KOPT-K1 (cell line): ENCODE data around the gene BHLHE40.

ENCODE experiments used
- H3K27ac ChIP-seq: fragments of 200-600 bp; sonication (generic); 2 replicates; pipeline ENCODE4 v1.5.1; 2016; ENCODE audit warnings: antibody characterized with exemption, mild to moderate bottlenecking, low read depth, low read length; ENCODE audit not compliant: poor library complexity, severe bottlenecking
- H3K36me3 ChIP-seq: fragments of 200-600 bp; sonication (generic); 2 replicates; pipeline ENCODE4 v1.5.1; 2017; ENCODE audit warnings: antibody characterized with exemption, mild to moderate bottlenecking, low read length, moderate library complexity; ENCODE audit not compliant: insufficient read depth
- H3K9me3 ChIP-seq: fragments of 200-600 bp; sonication (generic); 2 replicates; pipeline ENCODE4 v1.5.1; 2017; ENCODE audit warnings: antibody characterized with exemption, low read length, mild to moderate bottlenecking; ENCODE audit not compliant: insufficient read depth, poor library complexity, severe bottlenecking

BHLHE40 gene

GRCh38 chr3:4979428-4980228 is at the start of gene BHLHE40:
BHLHE40 (plus strand) TSS chr3:4979437; CDS start chr3:4979719, 282 bp downstream.
- H3K36me3 ChIP-seq = peaks cover 29% of the 10 kb centered on the region
- no peaks in the 10 kb centered on the region for H3K9me3 ChIP-seq
- H3K27ac ChIP-seq = peak within 1 kb of the TSS; percentile 77

DNA sequence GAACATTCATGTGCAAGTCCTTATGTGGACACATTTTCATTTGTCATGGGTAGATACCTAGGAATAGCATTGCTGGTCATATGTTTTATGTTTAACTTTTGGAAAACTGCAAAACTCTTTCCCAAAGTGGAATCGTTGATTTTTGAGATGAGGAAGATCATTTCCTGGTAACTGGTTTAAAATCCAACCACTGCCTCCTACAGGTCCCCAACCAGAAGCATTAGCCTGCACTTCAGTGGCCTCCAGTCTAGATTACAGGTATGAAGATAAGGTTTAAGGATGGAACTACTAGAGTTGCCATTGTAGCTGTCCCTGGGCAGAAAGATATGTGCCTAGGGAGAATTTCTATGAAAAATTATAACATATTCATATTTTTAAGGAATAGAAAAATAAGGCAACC is 48.7 kb upstream of the BHLHE40 start:
- no peaks in the 10 kb centered on the region for H3K9me3 ChIP-seq
- no peak overlapping the region for H3K27ac ChIP-seq
- no peaks in the 10 kb centered on the region for H3K36me3 ChIP-seq

DNA sequence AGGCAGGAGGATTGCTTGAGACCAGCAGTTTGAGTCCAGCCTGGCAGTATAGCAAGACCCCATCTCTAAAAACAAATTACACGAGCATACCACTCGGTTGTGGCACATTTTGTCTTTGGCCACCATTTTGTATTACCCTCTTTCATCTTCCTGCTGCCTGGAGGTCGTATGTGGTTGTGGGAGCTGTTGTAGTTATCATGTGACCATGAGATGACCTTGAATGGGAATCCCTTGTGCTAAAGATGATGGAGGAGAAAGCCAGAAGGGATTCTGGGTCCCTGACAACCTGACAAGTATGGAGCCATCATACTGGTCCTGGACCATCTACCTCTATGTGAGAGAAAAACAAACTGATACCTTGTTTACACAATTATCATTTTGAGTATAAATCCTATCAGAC is 45.2 kb upstream of the BHLHE40 start:
- no peaks in the 10 kb centered on the region for H3K9me3 ChIP-seq
- H3K36me3 ChIP-seq = no peaks in the 10 kb centered on the region
- no peak overlapping the region for H3K27ac ChIP-seq

GRCh38 chr3:4935347-4935746 is 43.9 kb upstream of the BHLHE40 start:
- H3K36me3 ChIP-seq = no peaks in the 10 kb centered on the region
- H3K27ac ChIP-seq = no peak overlapping the region
- no peaks in the 10 kb centered on the region for H3K9me3 ChIP-seq

- Histone ChIP-seq H3K36me3 (no peaks in the 10 kb centered on the region), H3K9me3 (no peaks in the 10 kb centered on the region), H3K27ac (no peak overlapping the region)
Measured at GRCh38 chr3:4936982-4937614, 42.1 kb upstream of the BHLHE40 start.

- Histone ChIP-seq H3K27ac (no peak overlapping the region), H3K9me3 (no peaks in the 10 kb centered on the region), H3K36me3 (no peaks in the 10 kb centered on the region)
Measured at GRCh38 chr3:4938281-4938982, 40.8 kb upstream of the BHLHE40 start.

- Histone ChIP-seq H3K9me3 (no peaks in the 10 kb centered on the region), H3K36me3 (no peaks in the 10 kb centered on the region), H3K27ac (no peak overlapping the region)
Measured at GRCh38 chr3:4939276-4939675, 40.0 kb upstream of the BHLHE40 start.

DNA sequence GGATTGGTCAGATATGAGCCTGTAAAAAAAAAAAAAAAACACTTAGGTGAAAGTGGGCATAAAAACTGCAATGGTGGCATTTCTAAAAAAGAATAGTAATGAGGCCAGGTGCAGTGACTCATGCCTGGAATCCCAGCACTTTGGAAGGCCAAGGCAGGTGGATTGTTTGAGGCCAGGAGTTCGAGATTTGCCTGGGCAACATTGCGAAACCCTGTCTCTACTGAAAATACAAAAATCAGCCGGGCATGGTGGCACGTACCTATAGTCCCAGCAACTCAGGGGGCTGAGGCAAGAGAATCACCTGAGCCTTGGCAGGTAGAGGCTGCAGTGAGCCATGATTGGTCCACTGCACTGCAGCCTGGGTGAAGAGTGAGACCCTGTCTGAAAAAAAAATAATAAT is 38.3 kb upstream of the BHLHE40 start:
- H3K36me3 ChIP-seq = no peaks in the 10 kb centered on the region
- H3K27ac ChIP-seq = no peak overlapping the region
- H3K9me3 ChIP-seq = no peaks in the 10 kb centered on the region

DNA sequence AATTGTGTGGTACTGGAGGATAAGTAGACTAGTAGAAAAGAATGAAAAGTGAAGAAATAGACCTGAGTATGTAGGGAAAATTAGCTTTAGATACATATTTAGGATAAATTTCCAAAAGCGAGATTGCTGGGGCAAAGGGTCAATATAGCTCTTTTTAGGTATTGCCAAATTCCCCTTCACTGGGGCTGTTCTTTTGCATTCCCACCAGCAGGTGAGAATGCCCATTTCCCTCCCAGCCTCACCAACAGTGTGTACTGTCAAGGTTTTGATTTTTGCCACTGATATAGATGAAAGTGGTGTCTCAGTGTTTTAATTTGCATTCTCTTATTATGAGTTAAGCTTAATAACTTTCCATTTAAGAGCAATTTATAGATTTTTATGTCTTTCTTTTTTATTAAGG is 35.7 kb upstream of the BHLHE40 start:
- Histone ChIP-seq H3K27ac (no peak overlapping the region), H3K36me3 (no peaks in the 10 kb centered on the region), H3K9me3 (no peaks in the 10 kb centered on the region)

DNA sequence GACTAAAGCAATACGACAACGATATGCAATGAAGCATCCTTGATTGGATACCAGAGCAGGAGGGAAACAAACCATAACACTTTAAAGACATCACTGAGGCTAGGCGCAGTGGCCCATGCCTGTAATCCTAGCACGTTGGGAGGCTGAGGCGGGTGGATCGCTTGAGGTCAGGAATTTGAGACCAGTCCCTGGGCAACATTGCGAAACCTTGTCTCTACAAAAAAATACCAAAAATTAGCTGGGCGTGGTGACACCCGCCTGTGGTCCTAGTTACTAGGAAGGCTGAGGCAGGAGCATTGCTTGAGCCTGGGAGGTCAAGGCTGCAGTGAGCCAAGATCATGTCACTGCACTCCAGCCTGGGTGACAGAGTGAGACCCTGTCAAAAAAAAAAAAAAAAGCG is 33.9 kb upstream of the BHLHE40 start:
- Histone ChIP-seq H3K9me3 (no peaks in the 10 kb centered on the region), H3K27ac (no peak overlapping the region), H3K36me3 (no peaks in the 10 kb centered on the region)

DNA sequence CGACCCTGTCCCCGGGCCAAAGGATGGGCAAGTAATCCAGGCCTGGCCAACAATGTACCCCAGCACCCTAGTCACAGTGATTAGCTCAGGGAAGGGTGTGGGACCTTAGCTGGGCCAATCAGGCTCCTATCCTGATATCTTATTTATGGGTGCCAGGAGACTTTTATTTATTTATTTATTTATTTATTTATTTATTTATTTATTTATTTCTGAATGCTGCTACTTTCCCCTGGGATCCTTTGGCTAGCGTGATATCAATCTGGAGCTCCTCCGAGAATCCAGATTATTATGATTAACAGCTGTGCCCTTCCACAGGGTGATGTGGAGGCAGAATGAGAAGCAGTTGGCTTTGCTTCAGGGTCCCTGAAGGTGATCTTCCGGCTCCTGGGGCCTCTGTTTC is 32.2 kb upstream of the BHLHE40 start:
- H3K36me3 ChIP-seq = no peaks in the 10 kb centered on the region
- H3K27ac ChIP-seq = no peak overlapping the region
- no peaks in the 10 kb centered on the region for H3K9me3 ChIP-seq

DNA sequence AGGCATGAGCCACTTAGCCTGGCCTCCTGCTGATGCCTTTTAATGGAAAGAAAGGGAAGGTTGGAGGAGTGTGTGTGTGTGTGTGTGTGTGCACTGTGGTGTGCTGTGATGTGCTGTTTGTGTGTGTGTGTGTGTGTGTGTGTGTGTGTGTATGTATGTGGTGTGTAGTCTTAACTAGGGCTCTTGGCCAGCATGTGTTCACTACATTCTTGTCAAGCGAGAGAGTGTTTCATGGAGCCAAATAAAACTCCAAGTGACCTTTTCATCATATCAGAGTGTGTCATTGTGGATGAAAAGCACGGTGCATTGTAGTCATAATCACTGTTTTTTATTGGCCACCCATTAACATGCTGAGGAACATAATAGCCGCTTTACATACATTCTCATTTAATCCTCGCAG is 30.8 kb upstream of the BHLHE40 start:
- Histone ChIP-seq H3K36me3 (no peaks in the 10 kb centered on the region), H3K27ac (no peak overlapping the region), H3K9me3 (no peaks in the 10 kb centered on the region)

GRCh38 chr3:4949004-4949403 is 30.2 kb upstream of the BHLHE40 start:
- Histone ChIP-seq H3K9me3 (no peaks in the 10 kb centered on the region), H3K36me3 (no peaks in the 10 kb centered on the region), H3K27ac (no peak overlapping the region)

DNA sequence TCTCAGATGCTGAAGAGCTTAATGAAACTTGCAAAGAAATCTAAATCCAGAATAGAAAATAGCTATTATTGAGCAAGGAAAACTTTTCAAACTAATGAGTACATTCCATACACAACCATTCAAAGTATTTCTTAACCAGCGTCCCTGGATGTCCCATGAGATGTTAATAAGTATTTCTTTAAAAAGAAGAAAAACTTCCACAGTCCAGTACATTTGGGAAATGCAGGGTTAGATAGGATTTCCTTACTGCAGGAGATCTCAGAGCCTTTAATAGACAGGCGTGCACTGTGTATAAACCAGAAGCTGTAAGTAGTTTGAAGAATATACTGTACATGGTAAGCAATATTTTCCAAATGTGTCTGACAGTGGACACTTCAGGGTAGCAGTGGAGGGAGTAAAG is 29.6 kb upstream of the BHLHE40 start:
- Histone ChIP-seq H3K27ac (no peak overlapping the region), H3K36me3 (no peaks in the 10 kb centered on the region), H3K9me3 (no peaks in the 10 kb centered on the region)

GRCh38 chr3:4950351-4950784 is 28.9 kb upstream of the BHLHE40 start:
- H3K27ac ChIP-seq = no peak overlapping the region
- no peaks in the 10 kb centered on the region for H3K36me3 ChIP-seq
- H3K9me3 ChIP-seq = no peaks in the 10 kb centered on the region
